Lower leg skin (tissue), 3 donors: ENCODE data around the gene MINDY4.

Experiments used
- CTCF ChIP-seq, 3 donors: fragments of 450-650 bp; IDR thresholded peaks; one replicate each; pipeline ENCODE4 v1.5.1; 2016; ENCODE audit warnings: antibody characterized with exemption in 3 of 3, mild to moderate bottlenecking in 3 of 3, moderate library complexity in 2 of 3
- POLR2A ChIP-seq, 2 donors: fragments of 450-650 bp; IDR thresholded peaks; one replicate each; pipeline ENCODE4 v1.6.1; 2016 to 2017; ENCODE audit warnings: antibody characterized with exemption in 2 of 2, mild to moderate bottlenecking in 1 of 2, moderate library complexity in 1 of 2

- no peak for TF ChIP-seq CTCF (IDR thresholded peaks at IDR 0.05)
- no peak for TF ChIP-seq POLR2A (IDR thresholded peaks at IDR 0.05)
Observed at GRCh38 chr7:30914596-30914995, 143.4 kb downstream of the MINDY4 start.
